Endothelial cell of umbilical vein (primary cell): ENCODE results near the gene TRMT2A. TPM values are rescaled to one million over a fixed set of nuclear protein-coding genes. Genes with fewer than 3 reads are reported as not detected.

Source experiments
- BruUV-seq: library from RNA; stranded (reverse); fragments of 400-500 nt; replicated peaks from 2 replicates; lab custom pipeline; 2021; lab: Mats Ljungman, UMichigan
- CTCF ChIA-PET: fragments of 300-600, 350-600 bp; sonication (Branson Sonifier 250); formaldehyde crosslinking; loops from one replicate; lab custom pipeline; 2021; ENCODE audit warnings: antibody characterized with exemption, inconsistent platforms; lab: Charles Lee
- POLR2A ChIA-PET: fragments of 300-600, 350-600 bp; sonication (Branson Sonifier 250); formaldehyde crosslinking; loops from one replicate; lab custom pipeline; 2021; ENCODE audit warnings: antibody characterized with exemption, inconsistent platforms; lab: Charles Lee
- DNase-seq: peaks from one replicate; pipeline ENCODE4 v3.0.0-alpha.2; 2011; ENCODE audit warnings: low read depth, low spot score
- FAIRE-seq: peaks from 2 replicates; lab custom pipeline; 2011; peaks lifted over from hg19 to GRCh38; lab: Jason Lieb, UNC
- H2AFZ ChIP-seq: 2 replicates; pipeline ENCODE4 v1.6.0; 2012; ENCODE audit warnings: low read depth, low read length, control low read depth, inconsistent platforms
- H3K27ac ChIP-seq: 2 replicates; pipeline ENCODE4 v1.5.1; 2011; ENCODE audit warnings: low read depth, mild to moderate bottlenecking, control low read depth, low read length, moderate library complexity; ENCODE audit not compliant: insufficient read depth
- H3K27me3 ChIP-seq, 2 experiments: 2 replicates each; pipeline versions ENCODE4 v1.6.0 to v1.6.1; 2011; ENCODE audit warnings: low read length in 2 of 2, mixed read lengths in 1 of 2; ENCODE audit not compliant: control insufficient read depth in 2 of 2, insufficient read depth in 2 of 2
- H3K36me3 ChIP-seq, 2 experiments: 2 replicates in 1 of 2; 3 replicates in 1 of 2; pipeline ENCODE4 v1.5.1; 2011; ENCODE audit warnings: low read length in 2 of 2, mild to moderate bottlenecking in 1 of 2, moderate library complexity in 1 of 2; ENCODE audit not compliant: control insufficient read depth in 2 of 2, insufficient read depth in 2 of 2; ENCODE audit errors: extremely low read depth in 1 of 2
- H3K4me1 ChIP-seq: 3 replicates; pipeline ENCODE4 v1.5.1; 2011; ENCODE audit warnings: mild to moderate bottlenecking, low read length; ENCODE audit not compliant: control insufficient read depth, insufficient read depth; ENCODE audit errors: extremely low read depth
- H3K4me2 ChIP-seq: 2 replicates; pipeline ENCODE4 v1.6.1; 2011; ENCODE audit warnings: low read length, control low read depth, mixed read lengths; ENCODE audit not compliant: insufficient read depth
- H3K4me3 ChIP-seq, 3 experiments: fragments of 200-600 bp in 1 of 3; sonication (generic), shearing (Covaris generic) in 1 of 3; replicated peaks in 1 of 3; 2 replicates each; pipeline ENCODE4 v1.5.1; 2011 to 2016; ENCODE audit warnings: control low read depth in 3 of 3, low read length in 3 of 3, mild to moderate bottlenecking in 2 of 3, inconsistent platforms in 1 of 3, low read depth in 1 of 3, moderate library complexity in 1 of 3; ENCODE audit not compliant: insufficient read depth in 1 of 3
- H3K79me2 ChIP-seq: 2 replicates; pipeline ENCODE4 v1.6.0; 2012; ENCODE audit warnings: low read length, inconsistent platforms; ENCODE audit not compliant: control insufficient read depth, insufficient read depth
- H3K9ac ChIP-seq: replicated peaks from 2 replicates; pipeline ENCODE3; 2011; ENCODE audit warnings: low read length, control low read depth; ENCODE audit not compliant: insufficient read depth; ENCODE audit errors: extremely low read depth
- H3K9me1 ChIP-seq: replicated peaks from 3 replicates; pipeline ENCODE4 v1.6.0; 2011; ENCODE audit warnings: mild to moderate bottlenecking, low read length; ENCODE audit not compliant: control insufficient read depth, insufficient read depth; ENCODE audit errors: extremely low read depth
- H3K9me3 ChIP-seq: replicated peaks from 2 replicates; pipeline ENCODE4 v1.5.1; 2012; ENCODE audit warnings: low read length, inconsistent platforms; ENCODE audit not compliant: control insufficient read depth, insufficient read depth
- H4K20me1 ChIP-seq: replicated peaks from 2 replicates; pipeline ENCODE3; 2011; ENCODE audit warnings: mild to moderate bottlenecking, low read length; ENCODE audit not compliant: control insufficient read depth, insufficient read depth; ENCODE audit errors: extremely low read depth
- EZH2 ChIP-seq: IDR thresholded peaks from 2 replicates; pipeline ENCODE4 v1.6.1; 2012; ENCODE audit warnings: borderline replicate concordance, low read depth, mild to moderate bottlenecking, moderate library complexity, low read length, inconsistent platforms; ENCODE audit not compliant: severe bottlenecking
- FOS ChIP-seq: IDR thresholded peaks from 2 replicates; pipeline ENCODE4 v1.6.1; 2011; ENCODE audit warnings: mild to moderate bottlenecking, low read length, moderate library complexity, borderline replicate concordance; ENCODE audit not compliant: insufficient read depth
- GATA2 ChIP-seq: IDR thresholded peaks from 2 replicates; pipeline ENCODE4 v1.7.0; 2011; ENCODE audit warnings: low read depth, mild to moderate bottlenecking, moderate library complexity, mixed read lengths, low read length; ENCODE audit not compliant: insufficient read length, insufficient read depth
- JUN ChIP-seq: IDR thresholded peaks from 2 replicates; pipeline ENCODE4 v1.6.1; 2011; ENCODE audit warnings: borderline replicate concordance, low read depth; ENCODE audit not compliant: insufficient read length, insufficient read depth
- MYC ChIP-seq: IDR thresholded peaks from one replicate; pipeline ENCODE4 v1.6.1; 2011; ENCODE audit warnings: mild to moderate bottlenecking, low read depth, low read length
- POLR2A ChIP-seq: IDR thresholded peaks from 2 replicates; pipeline ENCODE4 v1.6.1; 2012; ENCODE audit warnings: low read depth, mild to moderate bottlenecking, control low read depth, low read length
- POLR2AphosphoS5 ChIP-seq: IDR thresholded peaks from 2 replicates; pipeline ENCODE4 v1.6.1; 2012; ENCODE audit warnings: low read depth, mild to moderate bottlenecking, control low read depth, low read length, moderate library complexity; ENCODE audit not compliant: insufficient read depth
- dilution Hi-C: fragments of 300-500 bp; cut with MboI; formaldehyde crosslinking; loops from one replicate; pipeline ENCODE4 v1.15.0; 2019; ENCODE audit warnings: low sequenced_read_pairs; ENCODE audit not compliant: extremely low pct_ligation_motif_present
- intact Hi-C: fragments of 100-400 bp; cut with micrococcal nuclease; formaldehyde crosslinking; loops from one replicate; pipeline ENCODE4 v1.10.0; 2022
- polyA plus RNA-seq, 4 experiments: library from polyadenylated mRNA; depleted of rRNA in 3 of 4; stranded (reverse) in 3 of 4; unstranded in 1 of 4; fragments of >200 nt; gene quantifications; 2 replicates each; pipeline versions ENCODE4 v1.2.1 to v1.2.3, GENCODE V29; 2011 to 2012; ENCODE audit warnings: missing spikeins in 1 of 4
- total RNA-seq: library from RNA; stranded (reverse); gene quantifications from 2 replicates; pipeline ENCODE4 v1.2.3, GENCODE V29; 2021
- TF ChIP-seq, protein P1 (sequence below), 2 donors: IDR thresholded peaks; 1 replicate in 1 of 2; 2 replicates in 1 of 2; pipeline ENCODE4 v1.5.1; 2011; ENCODE audit warnings: low read length in 2 of 2, mild to moderate bottlenecking in 2 of 2, moderate library complexity in 2 of 2, control low read depth in 1 of 2, inconsistent platforms in 1 of 2, low read depth in 1 of 2; ENCODE audit not compliant: insufficient read depth in 1 of 2; ENCODE audit errors: extremely low read depth in 1 of 2
- TF ChIP-seq, protein P2 (sequence below): IDR thresholded peaks from 2 replicates; pipeline ENCODE4 v1.6.1; 2011; ENCODE audit not compliant: insufficient read depth, insufficient read length

The TRMT2A gene
- total and polyA plus RNA-seq, 2 donors (not counting 3 experiments of a cell fraction or from before 2014, with no cell fraction given), result 51.2 to 61.9 TPM

DNA sequence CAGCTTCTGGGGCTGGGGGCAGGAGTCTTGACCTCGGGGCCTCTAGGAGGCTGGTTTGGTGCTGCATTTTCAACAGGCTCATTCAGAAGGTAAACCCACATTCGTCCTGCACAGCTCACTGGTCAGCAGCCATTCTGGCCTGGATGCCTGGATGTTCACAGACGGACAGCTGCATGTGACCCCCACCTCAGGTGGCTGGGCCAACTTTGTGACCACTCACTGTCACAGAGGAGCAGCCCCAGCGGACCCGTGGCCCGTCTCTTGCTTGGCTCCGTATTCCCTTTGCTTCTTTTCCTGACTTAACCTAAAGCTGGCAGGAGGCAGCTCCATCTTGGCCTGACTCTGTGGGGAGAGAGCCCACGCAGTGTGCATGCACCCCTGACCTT is 28.8 kb downstream of the TRMT2A start:
- dilution Hi-C loops, result no loop called here
- CTCF ChIA-PET, result interaction anchor here (0.9 kb wide), 1 partner anchor 17 kb away, joined by 3 read pairs; no protein-coding TSS in a partner anchor

DNA sequence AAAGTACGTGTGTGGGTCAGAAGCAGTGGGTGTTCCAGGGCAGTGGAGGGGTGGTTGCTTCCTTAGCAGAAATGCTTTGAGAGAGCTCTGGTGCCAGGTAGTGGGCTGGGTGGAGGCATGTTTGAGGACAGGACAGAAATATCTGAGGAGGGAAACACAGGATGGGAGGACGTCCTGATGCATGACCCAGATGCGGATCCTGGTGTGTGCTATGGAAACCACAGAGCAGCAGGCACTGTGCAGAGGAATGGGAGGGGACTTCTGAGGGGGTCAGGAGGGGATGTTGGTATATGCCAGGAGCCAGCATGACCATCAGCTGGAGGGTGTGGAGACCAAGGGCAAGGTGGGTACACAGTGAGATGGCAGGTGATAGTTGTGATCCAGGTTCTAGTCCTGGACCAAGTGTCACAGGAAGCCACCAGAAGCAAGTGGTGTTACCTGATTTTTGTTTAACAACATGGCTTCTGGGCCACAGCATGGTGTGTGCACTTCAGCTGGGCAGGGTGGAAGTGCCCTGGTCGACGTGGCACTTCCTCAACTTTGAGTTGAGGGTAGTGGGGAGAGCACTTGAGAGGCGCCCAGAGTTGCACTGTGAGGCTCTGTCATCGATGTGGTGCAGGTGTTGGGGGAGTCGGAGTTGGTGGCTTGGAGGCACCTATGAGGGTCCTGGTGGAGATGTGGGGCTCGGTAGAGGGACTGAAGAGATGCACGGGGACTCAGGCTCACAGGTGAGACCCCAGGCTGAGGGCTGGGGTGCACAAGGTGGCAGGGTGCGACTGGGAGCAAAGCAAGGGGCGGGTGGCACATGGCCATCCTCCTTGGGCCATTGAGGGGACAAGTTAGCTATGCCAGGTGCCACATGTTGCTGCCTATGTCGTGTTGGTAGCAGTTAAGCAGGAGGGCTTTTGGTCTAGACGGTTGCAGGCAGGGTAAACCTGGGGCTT is 29.4 kb downstream of the TRMT2A start:
- H3K9me1 ChIP-seq, result no peaks in the 10 kb centered on the region
- H3K36me3 ChIP-seq, result peaks cover 46 to 62% of the 10 kb centered on the region in 2 experiments
- dilution Hi-C loops, result no loop called here
- ChIA-PET POLR2A (no interaction called here), CTCF (interaction anchor here (0.9 kb wide), 1 partner anchor 18 kb away, joined by 3 read pairs; no protein-coding TSS in a partner anchor)
- FAIRE-seq (no peak), DNase-seq (no peak)
- H3K27ac ChIP-seq, result no peak overlapping the region
- no TSS peak for BruUV-seq
- H3K4me1 ChIP-seq, result peaks cover 9% of the 10 kb centered on the region
- peaks cover 79% of the 10 kb centered on the region for H3K79me2 ChIP-seq
- intact Hi-C loops, result no loop called here
- peaks cover 2% of the 10 kb centered on the region for H4K20me1 ChIP-seq
- no peak overlapping the region for H3K4me3 ChIP-seq
- H3K9ac ChIP-seq, result no peak overlapping the region
- no peaks in the 10 kb centered on the region for H3K27me3 ChIP-seq
- no peak for TF ChIP-seq MYC
- no peak for TF ChIP-seq POLR2AphosphoS5
- TF ChIP-seq, protein P1, sequence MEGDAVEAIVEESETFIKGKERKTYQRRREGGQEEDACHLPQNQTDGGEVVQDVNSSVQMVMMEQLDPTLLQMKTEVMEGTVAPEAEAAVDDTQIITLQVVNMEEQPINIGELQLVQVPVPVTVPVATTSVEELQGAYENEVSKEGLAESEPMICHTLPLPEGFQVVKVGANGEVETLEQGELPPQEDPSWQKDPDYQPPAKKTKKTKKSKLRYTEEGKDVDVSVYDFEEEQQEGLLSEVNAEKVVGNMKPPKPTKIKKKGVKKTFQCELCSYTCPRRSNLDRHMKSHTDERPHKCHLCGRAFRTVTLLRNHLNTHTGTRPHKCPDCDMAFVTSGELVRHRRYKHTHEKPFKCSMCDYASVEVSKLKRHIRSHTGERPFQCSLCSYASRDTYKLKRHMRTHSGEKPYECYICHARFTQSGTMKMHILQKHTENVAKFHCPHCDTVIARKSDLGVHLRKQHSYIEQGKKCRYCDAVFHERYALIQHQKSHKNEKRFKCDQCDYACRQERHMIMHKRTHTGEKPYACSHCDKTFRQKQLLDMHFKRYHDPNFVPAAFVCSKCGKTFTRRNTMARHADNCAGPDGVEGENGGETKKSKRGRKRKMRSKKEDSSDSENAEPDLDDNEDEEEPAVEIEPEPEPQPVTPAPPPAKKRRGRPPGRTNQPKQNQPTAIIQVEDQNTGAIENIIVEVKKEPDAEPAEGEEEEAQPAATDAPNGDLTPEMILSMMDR (IDR thresholded peaks at IDR 0.05; ENCODE audit: extremely low read depth in 1 of 2, insufficient read depth in 1 of 2, low read depth in 1 of 2, low read length in 2 of 2), result no peak
- TF ChIP-seq, protein P2, sequence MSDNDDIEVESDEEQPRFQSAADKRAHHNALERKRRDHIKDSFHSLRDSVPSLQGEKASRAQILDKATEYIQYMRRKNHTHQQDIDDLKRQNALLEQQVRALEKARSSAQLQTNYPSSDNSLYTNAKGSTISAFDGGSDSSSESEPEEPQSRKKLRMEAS, result no peak
- TF ChIP-seq JUN, result no peak
- TF ChIP-seq GATA2, result no peak
- TF ChIP-seq FOS, result no peak
- TF ChIP-seq POLR2A, result no peak
- no peak for TF ChIP-seq EZH2
- no peak overlapping the region for H2AFZ ChIP-seq
- no peaks in the 10 kb centered on the region for H3K9me3 ChIP-seq
- no peak overlapping the region for H3K4me2 ChIP-seq

More for the DNA sequence above, 28.8 kb downstream of the TRMT2A start:
- Histone ChIP-seq H3K79me2 (peaks cover 72% of the 10 kb centered on the region), H3K9me3 (no peaks in the 10 kb centered on the region), H3K4me3 (no peak overlapping the region), H3K9me1 (no peaks in the 10 kb centered on the region), H3K36me3 (peaks cover 48 to 67% of the 10 kb centered on the region in 2 experiments), H3K4me1 (peaks cover 2% of the 10 kb centered on the region), H3K27me3 (no peaks in the 10 kb centered on the region), H3K4me2 (no peak overlapping the region), H4K20me1 (peaks cover 2% of the 10 kb centered on the region), H3K27ac (no peak overlapping the region), H2AFZ (no peak overlapping the region), H3K9ac (no peak overlapping the region)
- FAIRE-seq, result no peak
- BruUV-seq, result no TSS peak
- POLR2A ChIA-PET, result no interaction called here
- TF ChIP-seq POLR2A, result no peak
- no peak for TF ChIP-seq FOS
- no peak for TF ChIP-seq JUN
- TF ChIP-seq EZH2, result no peak
- TF ChIP-seq, protein P2, result no peak
- no peak for TF ChIP-seq MYC
- intact Hi-C loops, result no loop called here
- DNase-seq, result no peak
